Stimulated activated memory B cell treated with anti-CD40 and anti-IgM and Interleukin-4, amounts not matched to agents 10 μg/mL and 1 μg/mL and 100 μg/mL, for 72 hours (primary cell): ENCODE results near the gene GPA33.

Experiments
- ATAC-seq: fragments of 150-1000 bp; cut with Tn5 transposase; 2 replicates; pipeline ENCODE4 v1.10.0; 2021
- H3K27ac Mint-ChIP-seq: one replicate; pipeline ENCODE4 v1.8.0; 2022; ENCODE audit warnings: mild to moderate bottlenecking, mixed read lengths
- H3K27me3 Mint-ChIP-seq: one replicate; pipeline ENCODE4 v1.8.0; 2022; ENCODE audit warnings: mixed read lengths
- H3K36me3 Mint-ChIP-seq: one replicate; pipeline ENCODE4 v1.8.0; 2022; ENCODE audit warnings: mixed read lengths
- H3K4me1 Mint-ChIP-seq: one replicate; pipeline ENCODE4 v1.8.0; 2022; ENCODE audit warnings: mixed read lengths
- H3K4me3 Mint-ChIP-seq: one replicate; pipeline ENCODE4 v1.8.0; 2022; ENCODE audit warnings: mild to moderate bottlenecking, moderate library complexity, mixed read lengths
- H3K9me3 Mint-ChIP-seq: one replicate; pipeline ENCODE4 v1.8.0; 2022; ENCODE audit warnings: mixed read lengths

Gene GPA33

GRCh38 chr1:167083871-167084270, 6.3 kb downstream of the GPA33 start:
- Mint-ChIP-seq H3K36me3 (no peaks in the 10 kb centered on the region), H3K27ac (no peak overlapping the region), H3K9me3 (no peaks in the 10 kb centered on the region), H3K27me3 (no peaks in the 10 kb centered on the region), H3K4me3 (no peak overlapping the region), H3K4me1 (no peaks in the 10 kb centered on the region)
- ATAC-seq = no peak

- H3K4me1 Mint-ChIP-seq = no peaks in the 10 kb centered on the region
- H3K27me3 Mint-ChIP-seq = no peaks in the 10 kb centered on the region
- no peak overlapping the region for H3K4me3 Mint-ChIP-seq
- no peaks in the 10 kb centered on the region for H3K36me3 Mint-ChIP-seq
- H3K27ac Mint-ChIP-seq = no peak overlapping the region
- no peak for ATAC-seq
- no peaks in the 10 kb centered on the region for H3K9me3 Mint-ChIP-seq
Measured at GRCh38 chr1:167083066-167083665, 7.0 kb downstream of the GPA33 start.

GRCh38 chr1:167082511-167083027, 7.6 kb downstream of the GPA33 start:
- no peak overlapping the region for H3K27ac Mint-ChIP-seq
- no peaks in the 10 kb centered on the region for H3K4me1 Mint-ChIP-seq
- H3K4me3 Mint-ChIP-seq = no peak overlapping the region
- ATAC-seq = no peak
- no peaks in the 10 kb centered on the region for H3K36me3 Mint-ChIP-seq
- H3K9me3 Mint-ChIP-seq = no peaks in the 10 kb centered on the region
- H3K27me3 Mint-ChIP-seq = peaks cover 1% of the 10 kb centered on the region

GRCh38 chr1:167081594-167082156, 8.5 kb downstream of the GPA33 start:
- Mint-ChIP-seq H3K27ac (no peak overlapping the region), H3K9me3 (no peaks in the 10 kb centered on the region), H3K4me1 (no peaks in the 10 kb centered on the region), H3K4me3 (no peak overlapping the region), H3K27me3 (peaks cover 9% of the 10 kb centered on the region), H3K36me3 (no peaks in the 10 kb centered on the region)
- ATAC-seq = no peak

- no peak overlapping the region for H3K4me3 Mint-ChIP-seq
- ATAC-seq = no peak
- H3K9me3 Mint-ChIP-seq = no peaks in the 10 kb centered on the region
- no peaks in the 10 kb centered on the region for H3K36me3 Mint-ChIP-seq
- no peak overlapping the region for H3K27ac Mint-ChIP-seq
- no peaks in the 10 kb centered on the region for H3K4me1 Mint-ChIP-seq
- H3K27me3 Mint-ChIP-seq = peaks cover 35% of the 10 kb centered on the region
Measured at GRCh38 chr1:167077868-167078210, 12.3 kb downstream of the GPA33 start.

GRCh38 chr1:167077128-167077867, 12.9 kb downstream of the GPA33 start:
- Mint-ChIP-seq H3K36me3 (no peaks in the 10 kb centered on the region), H3K4me3 (no peak overlapping the region), H3K9me3 (no peaks in the 10 kb centered on the region), H3K4me1 (no peaks in the 10 kb centered on the region), H3K27me3 (peaks cover 35% of the 10 kb centered on the region), H3K27ac (no peak overlapping the region)
- no peak for ATAC-seq

- Mint-ChIP-seq H3K27me3 (peaks cover 35% of the 10 kb centered on the region), H3K4me3 (no peak overlapping the region), H3K4me1 (no peaks in the 10 kb centered on the region), H3K36me3 (no peaks in the 10 kb centered on the region), H3K27ac (no peak overlapping the region), H3K9me3 (no peaks in the 10 kb centered on the region)
- ATAC-seq = no peak
Measured at GRCh38 chr1:167076136-167076710, 14.0 kb downstream of the GPA33 start.

- no peaks in the 10 kb centered on the region for H3K9me3 Mint-ChIP-seq
- H3K4me3 Mint-ChIP-seq = no peak overlapping the region
- ATAC-seq = peak; percentile 52
- H3K36me3 Mint-ChIP-seq = no peaks in the 10 kb centered on the region
- no peak overlapping the region for H3K27ac Mint-ChIP-seq
- no peaks in the 10 kb centered on the region for H3K4me1 Mint-ChIP-seq
- peaks cover 31% of the 10 kb centered on the region for H3K27me3 Mint-ChIP-seq
Measured at GRCh38 chr1:167071286-167071685, 18.9 kb downstream of the GPA33 start.

GRCh38 chr1:167068761-167069160, 21.4 kb downstream of the GPA33 start:
- Mint-ChIP-seq H3K27ac (no peak overlapping the region), H3K36me3 (no peaks in the 10 kb centered on the region), H3K27me3 (peaks cover 17% of the 10 kb centered on the region), H3K4me3 (no peak overlapping the region), H3K9me3 (no peaks in the 10 kb centered on the region), H3K4me1 (no peaks in the 10 kb centered on the region)
- no peak for ATAC-seq

- ATAC-seq = no peak
- Mint-ChIP-seq H3K27ac (no peak overlapping the region), H3K27me3 (peaks cover 17% of the 10 kb centered on the region), H3K4me3 (no peak overlapping the region), H3K9me3 (no peaks in the 10 kb centered on the region), H3K4me1 (no peaks in the 10 kb centered on the region), H3K36me3 (no peaks in the 10 kb centered on the region)
Measured at GRCh38 chr1:167067904-167068303, 22.3 kb downstream of the GPA33 start.

- H3K4me1 Mint-ChIP-seq = no peaks in the 10 kb centered on the region
- H3K27me3 Mint-ChIP-seq = peaks cover 17% of the 10 kb centered on the region
- no peak overlapping the region for H3K27ac Mint-ChIP-seq
- H3K4me3 Mint-ChIP-seq = peak overlapping the region; percentile 43
- peak; percentile 77 for ATAC-seq
- no peaks in the 10 kb centered on the region for H3K36me3 Mint-ChIP-seq
- H3K9me3 Mint-ChIP-seq = no peaks in the 10 kb centered on the region
Measured at GRCh38 chr1:167066333-167067122, 23.6 kb downstream of the GPA33 start.

GRCh38 chr1:167065471-167065870, 24.7 kb downstream of the GPA33 start:
- no peak overlapping the region for H3K27ac Mint-ChIP-seq
- H3K4me3 Mint-ChIP-seq = no peak overlapping the region
- H3K27me3 Mint-ChIP-seq = peaks cover 13% of the 10 kb centered on the region
- no peaks in the 10 kb centered on the region for H3K4me1 Mint-ChIP-seq
- H3K9me3 Mint-ChIP-seq = no peaks in the 10 kb centered on the region
- no peaks in the 10 kb centered on the region for H3K36me3 Mint-ChIP-seq
- no peak for ATAC-seq

- H3K9me3 Mint-ChIP-seq = no peaks in the 10 kb centered on the region
- H3K27ac Mint-ChIP-seq = no peak overlapping the region
- H3K4me3 Mint-ChIP-seq = no peak overlapping the region
- ATAC-seq = no peak
- no peaks in the 10 kb centered on the region for H3K4me1 Mint-ChIP-seq
- peaks cover 9% of the 10 kb centered on the region for H3K27me3 Mint-ChIP-seq
- H3K36me3 Mint-ChIP-seq = no peaks in the 10 kb centered on the region
Measured at GRCh38 chr1:167064621-167065020, 25.6 kb downstream of the GPA33 start.

GRCh38 chr1:167061073-167061464, 29.1 kb downstream of the GPA33 start:
- Mint-ChIP-seq H3K9me3 (no peaks in the 10 kb centered on the region), H3K4me1 (peaks cover 6% of the 10 kb centered on the region), H3K36me3 (no peaks in the 10 kb centered on the region), H3K27me3 (peaks cover 9% of the 10 kb centered on the region), H3K4me3 (no peak overlapping the region), H3K27ac (no peak overlapping the region)
- no peak for ATAC-seq
